TTC549 (cell line): ENCODE results near the gene USP22.

Experiments
- FAIRE-seq: peaks from 2 replicates; lab custom pipeline; 2012; peaks lifted over from hg19 to GRCh38; lab: Jason Lieb, UNC

The USP22 gene

DNA sequence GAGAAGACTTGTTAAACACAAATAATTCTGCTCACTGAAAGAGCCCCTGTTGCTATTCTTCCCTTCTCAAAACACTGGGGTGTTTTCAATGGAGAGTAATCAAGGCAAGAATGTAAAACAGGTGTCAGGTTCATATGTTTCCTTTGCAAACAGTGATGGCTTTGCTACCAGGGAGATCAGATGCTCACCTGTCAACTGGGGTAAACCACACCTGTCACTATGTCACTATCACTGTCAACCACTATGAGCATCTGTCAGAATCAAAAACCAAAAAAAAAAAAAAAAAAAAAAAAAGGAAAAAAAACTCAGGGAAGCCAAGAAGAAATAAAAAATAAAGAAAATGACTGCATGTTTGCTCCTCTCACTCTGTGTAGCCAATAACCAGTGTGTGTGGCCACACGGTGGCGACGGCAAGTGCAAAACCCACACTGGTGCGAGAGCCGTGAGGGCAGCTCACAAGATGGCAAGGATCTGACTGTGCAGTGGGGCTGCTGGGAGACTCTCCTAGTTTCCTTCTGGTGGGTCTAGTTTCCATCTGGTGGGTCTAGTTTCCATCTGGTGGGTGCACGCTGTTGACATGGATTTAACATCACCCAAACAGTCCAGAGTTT lies 22.7 kb downstream of the USP22 start:
- FAIRE-seq = no peak

DNA sequence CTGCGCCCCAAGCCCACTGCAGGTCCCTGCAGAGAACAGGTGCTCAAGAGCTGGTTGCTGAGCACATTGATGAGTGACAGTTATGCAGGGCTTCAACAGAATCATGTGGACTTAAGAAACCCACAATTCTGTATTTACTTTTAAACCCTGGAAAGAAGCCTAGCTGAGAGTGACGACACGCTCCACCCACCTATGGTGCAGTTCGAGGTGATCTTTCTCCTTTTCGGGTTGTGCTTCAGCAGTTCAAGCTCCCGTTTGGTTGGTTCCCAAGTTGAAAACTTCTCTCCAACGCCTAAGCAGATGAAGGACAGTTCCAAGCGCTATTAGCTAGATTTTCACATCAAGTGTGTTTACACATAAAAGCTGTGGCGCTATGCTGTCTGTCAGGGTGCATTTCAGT lies 23.9 kb downstream of the USP22 start:
- FAIRE-seq = no peak

DNA sequence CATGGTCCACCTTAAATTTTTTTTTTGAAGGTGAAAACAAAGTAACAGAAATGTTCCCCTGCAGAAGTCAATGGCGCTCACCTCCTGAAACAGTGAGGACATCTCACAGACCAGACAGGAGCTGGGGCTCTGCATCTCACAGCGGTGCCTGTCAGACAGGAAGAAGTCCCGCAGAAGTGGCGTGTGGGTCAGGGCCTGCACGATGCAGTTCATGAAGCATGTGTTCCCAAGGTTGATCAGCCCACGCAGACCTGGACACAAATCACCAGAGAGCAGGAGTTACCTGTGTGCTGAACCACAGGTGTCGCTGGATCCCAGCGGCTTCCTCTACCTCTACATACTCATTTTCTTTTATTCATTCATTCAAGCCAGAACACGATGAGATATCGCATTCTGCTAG lies 24.9 kb downstream of the USP22 start:
- no peak for FAIRE-seq

DNA sequence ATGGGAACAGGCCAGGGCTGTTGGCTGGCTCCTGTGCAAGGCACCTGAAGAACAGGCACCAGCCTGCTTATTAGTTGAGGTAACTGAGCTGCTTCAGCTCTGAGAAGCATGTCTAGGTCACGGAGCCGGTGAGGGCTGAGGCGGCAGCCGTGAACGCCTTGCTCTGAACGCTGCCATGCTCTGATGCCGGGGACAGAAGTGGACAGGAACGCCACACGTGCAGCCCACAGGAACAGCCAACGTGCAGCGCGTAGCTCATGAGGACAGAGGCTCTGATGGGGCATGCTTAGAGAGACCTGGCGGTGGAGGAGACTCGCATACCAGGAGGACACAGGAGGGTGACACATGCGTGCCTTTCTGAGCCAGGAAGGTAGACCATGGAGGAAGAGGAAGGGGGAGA lies 25.6 kb downstream of the USP22 start:
- FAIRE-seq = no peak

DNA sequence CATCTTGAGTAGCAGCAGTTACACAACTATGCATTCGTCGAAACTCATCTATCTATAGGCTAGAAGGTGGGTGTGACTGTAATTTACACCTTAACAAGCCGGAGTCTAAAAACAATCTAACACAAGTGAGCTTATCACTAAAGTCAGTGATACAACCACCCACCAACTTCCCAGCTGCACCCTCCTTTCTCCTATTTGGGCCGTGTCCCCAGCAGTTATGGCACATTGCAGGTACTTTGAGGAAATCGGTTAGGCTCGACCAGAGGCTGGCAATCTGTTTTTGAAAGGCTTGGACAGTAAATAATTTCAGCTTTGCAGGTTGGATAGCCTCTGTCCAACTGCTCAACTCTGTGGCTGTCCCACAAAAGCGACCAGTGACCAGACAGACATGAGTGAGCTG lies 26.0 kb downstream of the USP22 start:
- FAIRE-seq = no peak

DNA sequence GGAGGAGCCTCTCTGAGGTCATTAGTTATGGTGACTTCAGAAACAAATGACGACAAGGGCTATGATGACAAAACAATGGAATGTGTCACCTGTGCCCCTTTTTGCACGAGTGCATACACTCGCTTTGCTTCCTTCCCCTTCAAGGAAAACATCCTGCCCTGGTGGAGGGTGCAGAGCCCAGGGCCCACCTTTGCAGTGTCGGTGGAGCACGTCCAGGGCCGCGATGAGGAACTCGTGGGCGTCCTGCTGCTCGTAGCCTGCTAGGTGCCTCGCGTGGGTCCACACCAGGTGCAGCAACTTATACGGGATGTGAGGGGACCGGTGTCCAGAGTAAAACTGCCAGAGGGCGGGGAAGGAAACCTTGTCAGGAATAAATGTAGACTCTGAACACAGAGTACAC lies 27.2 kb downstream of the USP22 start:
- FAIRE-seq = no peak

DNA sequence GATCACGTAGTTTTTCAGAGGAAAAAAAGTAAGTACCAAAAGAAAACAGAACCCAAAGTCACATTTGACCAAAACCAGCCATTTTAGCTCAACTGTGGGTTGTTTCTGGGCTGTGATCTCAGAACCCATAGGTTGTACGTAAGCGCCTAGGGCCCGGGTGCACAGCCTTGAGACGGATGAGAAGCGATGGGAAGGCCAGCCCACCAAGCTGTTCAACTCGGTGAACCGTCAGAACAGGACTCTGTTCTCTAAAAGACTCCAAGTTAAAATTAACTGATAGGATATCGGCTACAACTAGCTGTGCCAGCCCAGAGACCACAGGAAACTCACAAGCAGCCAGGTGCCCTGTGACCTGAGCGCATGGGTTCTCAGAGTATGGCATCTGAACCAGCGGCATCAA lies 28.3 kb downstream of the USP22 start:
- no peak for FAIRE-seq

DNA sequence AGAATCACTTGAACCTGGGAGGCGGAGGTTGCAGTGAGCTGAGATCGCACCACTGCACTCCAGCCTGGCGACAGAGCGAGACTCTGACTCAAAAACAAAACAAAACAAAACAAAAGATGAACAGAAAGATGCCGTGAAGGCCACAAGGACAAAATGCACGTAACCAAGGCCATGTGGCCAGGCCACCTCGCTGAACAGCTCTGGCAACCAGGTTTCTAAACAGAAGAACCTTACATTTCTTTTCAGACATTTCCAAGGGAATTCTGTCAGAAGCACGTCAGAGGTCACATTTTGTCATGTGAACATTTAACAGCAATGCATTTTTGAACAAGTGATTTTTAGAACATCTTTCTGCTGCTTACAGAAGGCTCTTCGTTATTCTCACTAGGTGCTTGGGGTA lies 28.8 kb downstream of the USP22 start:
- FAIRE-seq = no peak

DNA sequence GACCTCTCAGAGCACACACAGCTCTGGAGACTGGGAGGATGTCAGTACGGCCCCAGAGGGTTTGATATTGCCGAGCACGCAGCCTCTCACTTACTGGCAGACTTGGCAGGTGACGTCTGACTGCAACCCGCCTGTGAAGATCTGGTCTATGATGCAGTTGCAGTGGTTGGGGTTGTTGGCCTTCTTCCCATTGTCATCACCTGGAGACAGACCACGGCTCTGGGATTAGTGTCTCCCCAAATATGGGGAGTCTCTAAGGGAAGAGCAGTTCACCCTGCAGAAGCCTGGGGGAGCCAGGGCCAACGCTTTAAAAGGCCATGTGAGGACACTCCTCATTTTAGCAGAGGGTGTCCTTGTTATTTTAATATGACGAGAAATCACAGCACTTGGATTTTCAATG lies 30.1 kb downstream of the USP22 start:
- no peak for FAIRE-seq

DNA sequence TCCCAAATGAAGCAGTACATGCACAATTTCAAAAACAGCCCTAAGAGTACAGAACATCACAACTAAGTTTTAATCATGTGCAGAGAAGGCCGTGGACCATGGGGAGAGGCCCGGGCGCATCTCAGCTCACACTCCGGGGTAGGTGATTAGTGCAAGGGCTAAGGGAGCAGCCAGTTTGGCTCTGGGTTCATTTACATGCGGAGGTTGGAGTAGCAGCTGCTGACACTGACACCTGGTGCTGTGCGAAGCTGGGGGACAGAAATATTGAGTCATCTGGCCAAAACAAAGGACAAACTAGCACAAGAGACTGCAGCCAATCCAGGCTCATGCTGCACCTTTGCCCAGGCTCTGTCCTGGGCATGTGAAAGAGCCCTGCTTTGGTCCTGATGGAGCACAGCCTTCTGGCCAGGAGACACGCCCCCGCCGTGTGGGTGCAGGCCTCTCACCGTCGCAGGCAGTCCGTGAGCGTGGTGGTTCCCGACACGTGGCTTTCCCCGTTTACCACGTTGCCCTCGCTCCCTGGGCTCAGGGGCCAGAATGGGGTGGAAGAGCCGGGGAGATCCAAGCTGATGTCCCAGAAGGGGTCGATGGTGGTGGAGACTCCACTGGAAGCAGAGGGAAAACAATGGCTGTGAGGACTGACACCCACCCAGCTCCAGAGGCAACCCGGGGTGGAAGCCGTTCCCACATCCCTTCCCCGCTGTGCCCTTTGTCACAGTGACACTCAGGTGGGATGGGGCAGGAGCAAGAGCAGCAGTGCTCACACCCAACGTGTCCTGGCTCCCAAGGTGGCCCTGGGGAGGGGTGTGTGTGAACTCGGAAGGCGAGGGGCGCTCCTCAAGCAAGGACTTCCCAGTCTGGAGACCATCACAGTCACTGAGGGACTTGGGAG lies 31.9 kb downstream of the USP22 start:
- no peak for FAIRE-seq

DNA sequence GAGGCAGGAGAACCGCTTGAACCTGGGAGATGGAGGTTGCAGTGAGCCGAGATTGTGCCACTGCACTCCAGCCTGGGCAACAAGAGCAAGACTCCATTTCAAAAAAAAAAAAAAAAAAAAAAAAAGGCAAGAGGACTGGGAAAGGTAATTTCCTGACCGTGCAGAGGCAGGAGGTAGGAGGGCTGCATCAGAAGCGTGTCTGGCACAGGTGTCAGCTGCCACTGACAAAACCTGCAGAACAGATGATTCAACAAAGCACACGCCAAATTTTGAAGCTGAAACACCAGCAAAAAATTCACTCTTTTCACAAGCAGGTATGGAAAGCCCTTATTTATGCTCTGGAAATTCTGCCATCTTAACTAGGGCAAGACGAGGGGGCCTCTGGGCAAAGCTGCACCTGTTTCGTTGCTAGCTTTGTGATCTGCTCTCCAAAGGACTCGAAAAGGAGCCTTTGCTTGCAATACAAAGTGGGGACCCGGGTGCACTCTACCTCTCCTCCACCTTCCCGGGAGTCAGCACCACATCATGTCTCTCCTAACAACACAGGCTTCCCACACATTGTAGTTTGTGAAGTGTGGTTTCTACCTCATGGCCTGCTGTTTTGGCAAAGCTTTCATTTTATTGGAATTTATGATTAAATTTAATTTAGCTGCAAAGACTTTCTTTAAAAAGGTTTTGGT lies 33.7 kb downstream of the USP22 start:
- FAIRE-seq = no peak

DNA sequence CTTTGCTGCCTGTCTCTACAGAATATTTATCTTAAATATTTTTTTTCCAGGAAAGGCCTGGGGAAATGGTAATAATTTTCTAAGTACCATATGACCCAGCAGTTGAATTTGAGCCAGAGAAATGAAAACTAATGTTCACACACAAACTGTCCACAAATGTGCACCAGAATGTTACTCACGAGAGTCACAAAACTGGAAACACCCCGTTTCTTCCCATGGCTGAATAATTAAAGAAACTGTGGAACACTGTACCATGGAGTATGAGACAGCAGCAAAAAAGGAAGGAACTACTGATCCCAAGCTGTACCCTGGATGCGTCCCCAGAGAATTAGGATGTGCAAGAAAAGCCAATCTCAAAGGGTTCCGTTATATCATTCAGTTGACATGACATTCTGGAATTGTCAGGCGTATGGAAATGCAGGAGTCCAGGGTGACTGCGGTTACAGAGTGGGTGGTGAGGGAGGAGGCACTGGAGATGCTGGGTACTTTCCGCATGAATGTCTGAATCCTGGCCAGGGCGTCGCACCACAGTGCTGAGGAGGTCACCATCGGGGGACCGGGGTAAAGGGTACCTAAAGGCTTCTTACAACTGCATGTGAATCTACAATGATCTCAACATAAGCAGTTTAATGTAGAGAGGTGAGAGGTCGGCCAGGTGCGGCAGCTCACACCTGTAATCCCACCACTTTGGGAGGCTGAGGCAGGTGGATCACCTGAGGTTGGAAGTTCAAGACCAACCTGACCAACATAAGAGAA lies 34.5 kb downstream of the USP22 start:
- FAIRE-seq = no peak

DNA sequence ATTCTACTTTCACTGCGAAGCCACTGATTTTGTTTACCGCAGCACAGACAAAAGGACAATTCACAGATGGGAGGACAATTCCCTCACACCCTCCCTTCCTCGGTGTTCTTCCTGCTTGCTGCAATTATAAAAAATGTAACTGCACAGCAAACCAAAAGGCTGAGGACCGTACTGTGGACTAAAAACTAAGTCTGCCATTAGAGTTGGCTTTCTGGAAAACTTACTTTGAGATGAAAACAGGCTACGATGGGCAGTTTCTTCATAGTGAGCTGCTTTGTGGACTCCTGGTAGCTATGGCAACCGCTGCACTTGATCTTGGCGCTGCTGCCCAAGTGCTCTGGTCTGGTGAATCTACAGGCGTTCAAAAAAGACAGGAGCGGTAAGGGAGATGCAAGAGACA lies 35.2 kb downstream of the USP22 start:
- no peak for FAIRE-seq

DNA sequence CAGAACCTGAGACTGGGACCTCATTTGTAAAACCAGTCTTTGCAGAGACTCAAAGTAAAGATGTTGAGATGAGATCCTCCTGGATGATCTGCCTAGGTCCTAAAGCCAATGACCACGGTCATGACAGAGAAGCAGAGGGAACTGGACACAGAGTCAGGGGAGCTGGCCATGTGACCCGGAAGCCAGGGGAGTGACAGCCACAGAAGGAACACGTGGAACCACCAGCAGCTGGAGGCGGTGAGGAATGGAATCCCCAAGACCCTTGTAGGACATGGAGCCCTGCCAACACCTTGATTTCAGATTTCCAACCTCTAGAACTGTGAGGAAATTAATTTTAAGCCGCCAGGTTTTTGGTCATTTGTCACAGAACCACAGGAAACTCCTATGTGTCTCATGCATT lies 37.0 kb downstream of the USP22 start:
- no peak for FAIRE-seq

DNA sequence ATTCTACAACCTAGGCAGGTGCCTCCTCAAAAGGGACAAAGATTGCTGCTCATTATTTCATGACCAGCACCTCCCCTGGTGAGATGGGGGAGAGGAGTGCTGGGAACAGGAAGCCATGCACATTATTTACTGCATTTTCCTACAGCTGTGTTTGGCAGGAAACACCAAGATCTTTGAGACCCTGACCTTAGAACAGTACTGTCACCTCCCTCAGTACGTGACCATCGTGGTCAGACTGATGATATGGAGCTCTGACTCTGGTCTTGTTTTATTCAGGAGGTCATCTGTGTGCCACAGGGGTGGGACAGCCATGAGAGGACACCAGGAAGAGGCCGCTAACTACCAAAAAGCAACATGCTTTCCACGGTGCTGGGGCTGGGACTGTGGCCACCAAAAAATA lies 37.4 kb downstream of the USP22 start:
- FAIRE-seq = no peak

DNA sequence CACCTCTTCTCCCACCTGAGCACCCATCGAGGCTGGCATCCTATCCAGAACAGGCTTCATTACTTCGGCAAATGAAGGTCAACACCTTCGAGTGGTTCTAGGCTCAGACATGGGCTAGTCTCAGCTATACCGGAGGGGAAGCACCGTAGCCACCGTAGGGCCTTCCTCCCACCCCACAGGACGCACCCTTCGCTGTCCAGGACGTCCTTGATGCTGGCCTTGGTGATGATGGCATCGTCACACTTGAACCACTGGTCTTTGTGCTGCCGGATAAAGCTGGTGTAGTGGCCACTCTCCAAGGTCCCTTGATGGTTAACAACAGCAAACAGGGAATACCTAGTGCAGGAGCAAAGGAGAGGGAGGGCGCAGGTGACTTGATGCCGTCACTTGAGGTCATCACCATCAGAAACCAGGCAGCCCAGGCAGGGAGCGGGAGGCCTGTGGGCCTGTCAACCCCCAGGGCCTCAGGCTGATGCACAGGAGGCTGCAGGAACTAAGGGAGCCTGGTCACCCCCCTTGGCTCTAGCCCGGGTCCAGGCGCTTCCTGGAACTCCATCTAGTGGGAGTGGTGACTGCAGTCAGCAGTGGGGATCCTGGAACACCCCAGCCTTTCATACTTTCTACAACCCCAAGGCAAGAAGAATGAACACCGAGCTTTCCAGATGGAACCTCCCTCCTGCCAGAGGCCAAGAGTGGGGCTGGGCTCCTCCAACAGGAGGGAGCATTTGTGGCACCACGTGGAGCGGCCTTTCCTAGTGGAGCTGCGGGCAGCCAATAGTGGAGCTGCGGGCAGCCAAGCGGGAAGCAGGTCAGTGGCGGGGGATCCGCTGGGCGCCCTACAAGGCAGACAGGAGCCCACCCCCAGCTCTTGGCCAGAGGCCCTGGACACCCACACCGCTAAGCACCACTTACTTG lies 38.5 kb downstream of the USP22 start:
- FAIRE-seq = no peak

DNA sequence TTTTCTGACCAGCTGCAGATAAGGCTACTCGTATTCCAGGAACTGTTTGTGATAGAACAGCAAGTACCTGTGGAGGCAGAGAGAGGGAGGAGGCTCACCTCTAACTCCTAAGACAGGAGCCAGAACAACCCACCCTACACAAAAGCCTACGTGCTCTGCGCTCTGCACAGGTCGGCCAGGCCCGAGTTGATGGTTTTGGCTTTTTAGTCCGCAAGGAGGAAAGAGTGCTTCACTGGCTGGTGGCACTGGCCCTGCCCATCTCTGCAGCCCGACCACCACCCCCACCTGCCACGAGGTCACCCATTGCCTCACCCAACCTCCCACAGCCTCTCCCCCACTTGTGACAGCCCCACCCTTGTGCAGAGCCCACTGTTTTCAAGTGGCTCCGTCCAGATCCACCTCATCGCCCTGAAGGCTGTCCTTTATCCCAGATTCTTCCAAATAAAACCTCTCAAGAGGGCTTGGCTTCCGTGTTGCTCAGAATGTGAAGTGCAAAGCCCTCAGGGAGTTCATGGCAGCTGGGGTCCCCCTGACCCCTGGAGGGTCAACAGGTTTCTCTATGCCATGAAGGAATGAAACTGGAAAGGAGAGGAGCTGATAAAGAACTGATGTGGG lies 39.7 kb downstream of the USP22 start:
- no peak for FAIRE-seq

DNA sequence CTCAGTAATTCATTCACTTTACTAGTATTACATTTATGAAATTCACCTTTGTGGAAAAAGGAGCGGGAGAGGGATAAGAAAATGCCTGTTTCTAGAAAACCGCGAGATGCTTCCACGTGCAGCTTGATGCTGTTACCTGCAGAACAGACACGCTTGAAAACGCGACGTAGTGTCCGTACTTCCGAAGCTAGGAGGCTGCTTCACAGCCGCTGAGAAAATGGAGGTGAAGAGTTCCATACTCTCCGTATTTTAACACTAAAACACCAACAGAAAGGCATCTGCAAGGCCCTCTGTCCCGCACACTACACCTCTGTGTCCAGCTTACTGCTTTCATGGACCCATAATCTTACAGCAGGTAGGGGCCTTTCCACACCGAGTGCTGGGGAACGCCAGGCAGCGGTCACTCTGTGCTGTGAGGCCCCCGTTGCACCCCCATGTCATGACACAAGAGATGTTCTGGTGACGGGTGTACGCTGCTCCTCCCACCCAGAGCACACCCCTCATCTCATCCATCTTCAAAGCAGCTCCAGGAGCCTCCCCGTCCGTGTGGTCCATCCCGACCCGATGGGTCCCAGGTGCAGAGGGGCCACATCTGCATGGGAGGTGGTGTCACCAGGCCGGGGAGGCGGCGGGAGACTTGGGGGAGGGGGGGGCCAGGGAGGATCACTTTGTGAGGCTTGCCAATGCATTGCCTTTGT lies 40.4 kb downstream of the USP22 start:
- no peak for FAIRE-seq

DNA sequence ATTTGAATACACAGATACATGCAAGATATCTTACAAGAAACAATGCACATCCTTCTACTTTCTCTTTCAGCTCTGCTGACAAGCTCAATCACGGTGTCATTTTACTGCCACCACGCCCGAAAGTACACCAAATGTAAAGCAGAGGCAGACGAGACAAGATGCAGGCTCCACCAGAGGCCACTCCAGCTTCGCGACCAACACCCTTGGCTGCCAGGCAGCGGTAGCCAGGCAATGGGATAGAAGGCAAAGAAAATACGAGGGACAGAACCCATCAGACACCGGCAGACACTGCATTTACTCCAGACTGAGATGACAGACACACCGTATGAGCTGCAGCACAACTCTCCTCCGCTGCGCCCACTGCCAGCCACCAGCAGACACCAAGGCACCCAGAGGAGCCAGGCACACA lies 41.0 kb downstream of the USP22 start:
- no peak for FAIRE-seq

DNA sequence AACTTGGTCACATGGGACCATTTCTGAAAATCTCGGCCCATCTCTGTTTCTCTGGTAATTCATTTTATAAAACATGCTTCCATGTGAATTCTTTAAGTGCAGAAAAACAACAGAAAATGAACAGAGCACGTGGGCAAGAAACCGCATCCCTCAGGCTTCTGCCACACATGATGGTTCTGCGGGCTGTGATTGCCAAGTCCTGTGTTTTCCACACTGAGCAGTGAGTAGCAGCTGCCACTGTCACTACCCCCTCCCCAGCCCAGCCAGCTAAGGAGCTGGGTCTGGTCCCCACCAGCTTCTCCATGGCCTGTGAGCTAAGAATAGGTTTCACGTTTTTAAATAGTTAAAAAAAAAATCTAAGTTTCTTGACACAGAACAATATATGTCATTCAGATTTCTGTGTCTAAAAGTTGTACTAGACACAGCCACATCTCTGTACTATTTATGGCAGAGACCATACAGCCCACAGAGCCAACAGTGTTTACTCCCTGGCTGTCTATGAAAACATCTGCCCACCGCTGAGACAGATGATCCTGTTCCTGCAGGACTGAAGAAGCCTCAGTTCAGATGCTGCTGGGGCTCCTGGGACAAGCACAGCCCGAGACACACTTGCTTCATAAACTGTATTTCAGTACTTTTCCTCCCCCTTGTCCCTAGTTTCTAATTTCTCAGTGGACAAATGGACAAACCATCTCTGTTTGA lies 41.5 kb downstream of the USP22 start:
- no peak for FAIRE-seq
